Stimulated activated CD4-positive, alpha-beta T cell treated with anti-CD3 and anti-CD28 coated beads, TNF-alpha, amount 100 ng/mL, for 1 hour (primary cell): ENCODE measurements around the gene CENPVL1.
A peak's percentile ranks its signal among the peaks of the same experiment; 100 is the strongest.
"Not testable (repeated sequence)": the region's sequence is repeated elsewhere in the genome, so short reads cannot be mapped to it uniquely, and the experiment has no call there.

Source experiments
- DNase-seq, 3 donors: peaks; one replicate each; pipeline ENCODE4 v3.0.0-alpha.2; 2020; ENCODE audit warnings: low read depth in 3 of 3, low spot score in 1 of 3

Gene CENPVL1

GRCh38 chrX:51710277-51711164 is at the start of gene CENPVL1:
TSS of gene CENPVL1 (plus strand) at chrX:51710512. CDS start at chrX:51710512, 0 bp downstream.
- not testable (repeated sequence) for DNase-seq

GRCh38 chrX:51665981-51666380 is 44.3 kb upstream of the CENPVL1 start:
- DNase-seq: no peak

- DNase-seq: not testable (repeated sequence)
These were observed 30.5 kb upstream of the CENPVL1 start for GRCh38 chrX:51679689-51680433.

- DNase-seq: not testable (repeated sequence)
These were observed 28.2 kb upstream of the CENPVL1 start for GRCh38 chrX:51681808-51682719.

- DNase-seq: not testable (repeated sequence)
These were observed 27.6 kb upstream of the CENPVL1 start, which contains the start of gene CENPVL2 for GRCh38 chrX:51682720-51683062. TSS of gene CENPVL2 (minus strand) at chrX:51682831. CDS start at chrX:51682831, 0 bp downstream.

GRCh38 chrX:51694254-51694653 is 16.1 kb upstream of the CENPVL1 start:
- no peak for DNase-seq

- DNase-seq: no peak
These were observed 12.9 kb upstream of the CENPVL1 start for GRCh38 chrX:51697397-51697796.

- not testable (repeated sequence) for DNase-seq
These were observed 2.8 kb downstream of the CENPVL1 start for GRCh38 chrX:51712943-51713647.

GRCh38 chrX:51728202-51728601 is 17.9 kb downstream of the CENPVL1 start:
- no peak for DNase-seq

- DNase-seq: no peak
These were observed 26.8 kb downstream of the CENPVL1 start for GRCh38 chrX:51737091-51737490.

GRCh38 chrX:51742586-51742985 is 32.3 kb downstream of the CENPVL1 start:
- DNase-seq: no peak

- peak in 2 of 3 donors; percentile 6 to 22 for DNase-seq
These were observed 33.1 kb downstream of the CENPVL1 start, which contains the start of gene GSPT2 for GRCh38 chrX:51743179-51743957. TSS of gene GSPT2 (plus strand) at chrX:51743442. CDS start at chrX:51743627, 185 bp downstream.

- DNase-seq: no peak
These were observed 37.4 kb downstream of the CENPVL1 start for GRCh38 chrX:51747671-51748070.

GRCh38 chrX:51759055-51759839 is 48.9 kb downstream of the CENPVL1 start:
- no peak for DNase-seq

- DNase-seq: no peak
These were observed 50.3 kb downstream of the CENPVL1 start for GRCh38 chrX:51760657-51761056.
